Measurements from ENCODE around the gene LYRM1.

DNA sequence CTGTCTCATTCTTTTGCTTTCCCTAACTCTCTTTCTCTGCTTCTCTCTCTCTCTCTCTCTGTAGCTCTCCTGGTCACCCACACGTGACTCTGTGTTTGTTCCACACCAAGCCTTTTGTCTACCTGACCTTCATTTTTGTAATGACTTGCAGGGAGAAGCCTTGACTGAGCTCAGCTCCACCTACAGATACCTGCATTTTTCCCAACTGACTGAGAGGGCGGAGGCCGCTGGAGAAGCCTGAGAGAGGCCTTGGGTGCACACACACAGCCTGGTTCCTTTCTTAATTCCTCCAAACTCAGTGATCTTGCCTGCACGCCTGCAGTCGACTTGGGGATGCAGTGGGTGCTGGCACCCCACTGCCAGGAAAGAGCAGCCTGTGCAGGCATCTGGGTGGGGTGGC, 68.8 kb downstream of the LYRM1 start:
- no peak for TF ChIP-seq POLR2A (IDR thresholded peaks at IDR 0.05)
- TF ChIP-seq, protein P1, sequence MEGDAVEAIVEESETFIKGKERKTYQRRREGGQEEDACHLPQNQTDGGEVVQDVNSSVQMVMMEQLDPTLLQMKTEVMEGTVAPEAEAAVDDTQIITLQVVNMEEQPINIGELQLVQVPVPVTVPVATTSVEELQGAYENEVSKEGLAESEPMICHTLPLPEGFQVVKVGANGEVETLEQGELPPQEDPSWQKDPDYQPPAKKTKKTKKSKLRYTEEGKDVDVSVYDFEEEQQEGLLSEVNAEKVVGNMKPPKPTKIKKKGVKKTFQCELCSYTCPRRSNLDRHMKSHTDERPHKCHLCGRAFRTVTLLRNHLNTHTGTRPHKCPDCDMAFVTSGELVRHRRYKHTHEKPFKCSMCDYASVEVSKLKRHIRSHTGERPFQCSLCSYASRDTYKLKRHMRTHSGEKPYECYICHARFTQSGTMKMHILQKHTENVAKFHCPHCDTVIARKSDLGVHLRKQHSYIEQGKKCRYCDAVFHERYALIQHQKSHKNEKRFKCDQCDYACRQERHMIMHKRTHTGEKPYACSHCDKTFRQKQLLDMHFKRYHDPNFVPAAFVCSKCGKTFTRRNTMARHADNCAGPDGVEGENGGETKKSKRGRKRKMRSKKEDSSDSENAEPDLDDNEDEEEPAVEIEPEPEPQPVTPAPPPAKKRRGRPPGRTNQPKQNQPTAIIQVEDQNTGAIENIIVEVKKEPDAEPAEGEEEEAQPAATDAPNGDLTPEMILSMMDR (IDR thresholded peaks at IDR 0.05) = no peak
